Neural progenitor cell (in vitro differentiated cells): ENCODE results near the gene VEGFA. TPM values are rescaled to one million over a fixed set of nuclear protein-coding genes. Genes with fewer than 3 reads are reported as not detected.

Experiments used
- DNase-seq: peaks from one replicate; pipeline ENCODE4 v3.0.0-alpha.2; 2016; ENCODE audit warnings: low spot score
- H2AFZ ChIP-seq: fragments of 200-600 bp; sonication (generic); replicated peaks from 2 replicates; pipeline ENCODE4 v1.6.1; 2016; ENCODE audit warnings: antibody characterized with exemption
- H3F3A ChIP-seq: fragments of 200-600 bp; sonication (generic); 2 replicates; pipeline ENCODE4 v1.6.1; 2016; ENCODE audit warnings: antibody characterized with exemption, low read depth
- H3K27ac ChIP-seq: fragments of 200-600 bp; sonication (generic); 2 replicates; pipeline ENCODE4 v1.5.1; 2016; ENCODE audit warnings: mild to moderate bottlenecking
- H3K27me3 ChIP-seq: fragments of 200-600 bp; sonication (generic); 2 replicates; pipeline ENCODE4 v1.6.1; 2016; ENCODE audit warnings: mild to moderate bottlenecking, moderate library complexity
- H3K36me3 ChIP-seq: fragments of 200-600 bp; sonication (generic); 2 replicates; pipeline ENCODE4 v1.5.1; 2016
- H3K4me1 ChIP-seq: fragments of 200-600 bp; sonication (generic); 2 replicates; pipeline ENCODE4 v1.6.1; 2016; ENCODE audit warnings: mixed run types
- H3K4me2 ChIP-seq: fragments of 200-600 bp; sonication (generic); 2 replicates; pipeline ENCODE4 v1.6.1; 2016
- H3K4me3 ChIP-seq: fragments of 200-600 bp; sonication (generic); 2 replicates; pipeline ENCODE4 v1.5.1; 2016
- H3K79me2 ChIP-seq: fragments of 200-600 bp; sonication (generic); 2 replicates; pipeline ENCODE4 v1.6.1; 2016; ENCODE audit warnings: low read depth
- H3K9ac ChIP-seq: fragments of 200-600 bp; sonication (generic); 2 replicates; pipeline ENCODE4 v1.6.1; 2016
- H3K9me3 ChIP-seq: fragments of 200-600 bp; sonication (generic); 2 replicates; pipeline ENCODE4 v1.5.1; 2016; ENCODE audit warnings: low read depth
- H4K20me1 ChIP-seq: fragments of 200-600 bp; sonication (generic); 2 replicates; pipeline ENCODE4 v1.6.1; 2016; ENCODE audit warnings: low read depth
- H3K27ac Mint-ChIP-seq: 3 replicates; pipeline ENCODE4 v1.8.0; 2021; ENCODE audit warnings: mixed read lengths
- H3K27me3 Mint-ChIP-seq: 2 replicates; pipeline ENCODE4 v1.8.0; 2022; ENCODE audit warnings: low read depth, mild to moderate bottlenecking, inconsistent platforms, moderate library complexity, mixed read lengths; ENCODE audit not compliant: insufficient read depth
- H3K36me3 Mint-ChIP-seq: 3 replicates; pipeline ENCODE4 v1.8.0; 2021; ENCODE audit warnings: mixed read lengths
- H3K4me1 Mint-ChIP-seq: 3 replicates; pipeline ENCODE4 v1.8.0; 2021; ENCODE audit warnings: mixed read lengths
- H3K4me3 Mint-ChIP-seq: 3 replicates; pipeline ENCODE4 v1.8.0; 2021; ENCODE audit warnings: mild to moderate bottlenecking, moderate library complexity, mixed read lengths
- H3K9me3 Mint-ChIP-seq: 3 replicates; pipeline ENCODE4 v1.8.0; 2020; ENCODE audit warnings: mixed read lengths
- CTCF ChIP-seq: fragments of 200-600 bp; sonication (generic); IDR thresholded peaks from 2 replicates; pipeline ENCODE4 v1.5.1; 2017; ENCODE audit warnings: antibody characterized with exemption, mild to moderate bottlenecking
- EZH2 ChIP-seq: fragments of 200-600 bp; sonication (generic); IDR thresholded peaks from 2 replicates; pipeline ENCODE4 v1.6.1; 2017; ENCODE audit warnings: antibody characterized with exemption, mild to moderate bottlenecking, moderate library complexity
- EZH2phosphoT487 ChIP-seq: fragments of 200-600 bp; sonication (generic); IDR thresholded peaks from 2 replicates; pipeline ENCODE4 v1.6.1; 2017; ENCODE audit warnings: antibody characterized with exemption
- total RNA-seq: library from RNA; depleted of rRNA; stranded (reverse); fragments of >200 nt; gene quantifications from 2 replicates; pipeline ENCODE4 v1.2.3, GENCODE V29; 2015; ENCODE audit warnings: low replicate concordance

VEGFA gene
- total RNA-seq, 1 donor from 2014 or later: 49.6 TPM

- H4K20me1 ChIP-seq: no peaks in the 10 kb centered on the region
- Mint-ChIP-seq H3K27ac (no peak overlapping the region), H3K9me3 (no peaks in the 10 kb centered on the region)
These were observed 39.6 kb downstream of the VEGFA start for GRCh38 chr6:43809417-43810305.

GRCh38 chr6:43810965-43811732 lies 41.1 kb downstream of the VEGFA start:
- no peak for DNase-seq
- Mint-ChIP-seq H3K27ac (peak overlapping the region; percentile 75), H3K4me1 (peaks cover 22% of the 10 kb centered on the region), H3K9me3 (no peaks in the 10 kb centered on the region), H3K36me3 (no peaks in the 10 kb centered on the region), H3K4me3 (no peak overlapping the region), H3K27me3 (peaks cover 8% of the 10 kb centered on the region)
- Histone ChIP-seq H3K27me3 (no peaks in the 10 kb centered on the region), H3K79me2 (no peaks in the 10 kb centered on the region), H3K4me1 (no peaks in the 10 kb centered on the region), H2AFZ (no peak overlapping the region), H3K9ac (no peak overlapping the region), H3K4me2 (no peak overlapping the region), H3F3A (no peaks in the 10 kb centered on the region), H4K20me1 (no peaks in the 10 kb centered on the region), H3K9me3 (no peaks in the 10 kb centered on the region), H3K4me3 (no peak overlapping the region), H3K36me3 (no peaks in the 10 kb centered on the region), H3K27ac (no peak overlapping the region)
- TF ChIP-seq CTCF (no peak), EZH2phosphoT487 (no peak), EZH2 (no peak)

More at GRCh38 chr6:43809417-43810305, 39.6 kb downstream of the VEGFA start:
- Mint-ChIP-seq H3K27me3 (peaks cover 8% of the 10 kb centered on the region), H3K4me1 (peaks cover 22% of the 10 kb centered on the region), H3K36me3 (no peaks in the 10 kb centered on the region), H3K4me3 (peak overlapping the region; percentile 15)
- Histone ChIP-seq H3K9me3 (no peaks in the 10 kb centered on the region), H3K27me3 (no peaks in the 10 kb centered on the region), H3K36me3 (no peaks in the 10 kb centered on the region), H3K4me1 (no peaks in the 10 kb centered on the region), H3F3A (no peaks in the 10 kb centered on the region), H3K79me2 (no peaks in the 10 kb centered on the region), H2AFZ (no peak overlapping the region), H3K27ac (no peak overlapping the region), H3K4me2 (no peak overlapping the region), H3K4me3 (no peak overlapping the region), H3K9ac (no peak overlapping the region)
- TF ChIP-seq CTCF: no peak
- no peak for TF ChIP-seq EZH2phosphoT487
- no peak for TF ChIP-seq EZH2
- DNase-seq: no peak

- peak overlapping the region; percentile 75 for H3K27ac Mint-ChIP-seq
- H3K9ac ChIP-seq: no peak overlapping the region
- peaks cover 22% of the 10 kb centered on the region for H3K4me1 Mint-ChIP-seq
These were observed 41.7 kb downstream of the VEGFA start for GRCh38 chr6:43811733-43812099.

More at GRCh38 chr6:43811733-43812099, 41.7 kb downstream of the VEGFA start:
- Histone ChIP-seq H3K9me3 (no peaks in the 10 kb centered on the region), H3F3A (no peaks in the 10 kb centered on the region), H3K4me1 (no peaks in the 10 kb centered on the region), H3K36me3 (no peaks in the 10 kb centered on the region), H3K27ac (no peak overlapping the region), H3K79me2 (no peaks in the 10 kb centered on the region), H3K4me3 (no peak overlapping the region), H3K27me3 (no peaks in the 10 kb centered on the region), H2AFZ (no peak overlapping the region), H4K20me1 (no peaks in the 10 kb centered on the region), H3K4me2 (no peak overlapping the region)
- Mint-ChIP-seq H3K9me3 (no peaks in the 10 kb centered on the region), H3K4me3 (no peak overlapping the region), H3K36me3 (no peaks in the 10 kb centered on the region), H3K27me3 (peaks cover 10% of the 10 kb centered on the region)
- no peak for DNase-seq
- TF ChIP-seq EZH2 (no peak), CTCF (no peak), EZH2phosphoT487 (no peak)
